NCI-H128 (cell line): Measurements from ENCODE around the gene UGCG.
"Not testable (repeated sequence)": the region's sequence is repeated elsewhere in the genome, so short reads cannot be mapped to it uniquely, and the experiment has no call there.

Experiments
- DNase-seq: peaks from one replicate; lab custom pipeline; 2025; ENCODE audit not compliant: unreplicated experiment; lab: John Stamatoyannopoulos, UW

The UGCG gene

DNA sequence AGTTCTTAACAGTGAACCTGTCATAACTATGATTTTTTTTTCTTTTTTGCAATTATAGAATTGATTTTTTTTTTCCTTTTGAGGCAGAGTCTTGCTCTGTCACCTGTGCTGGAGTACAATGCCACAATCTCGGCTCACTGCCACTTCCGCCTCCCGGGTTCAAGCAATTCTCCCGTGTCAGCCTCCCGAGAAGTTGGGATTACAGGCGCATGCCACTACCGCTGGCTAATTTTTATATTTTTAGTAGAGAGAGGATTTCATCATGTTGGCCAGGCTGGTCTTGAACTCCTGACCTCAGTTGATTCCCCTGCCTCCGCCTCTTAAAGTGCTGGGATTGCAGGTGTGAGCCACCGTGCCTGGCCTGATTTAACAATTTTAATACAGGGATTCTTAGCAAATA lies 21.4 kb downstream of the UGCG start:
- DNase-seq = no peak

GRCh38 chr9:111919875-111920274 lies 23.3 kb downstream of the UGCG start:
- no peak for DNase-seq

DNA sequence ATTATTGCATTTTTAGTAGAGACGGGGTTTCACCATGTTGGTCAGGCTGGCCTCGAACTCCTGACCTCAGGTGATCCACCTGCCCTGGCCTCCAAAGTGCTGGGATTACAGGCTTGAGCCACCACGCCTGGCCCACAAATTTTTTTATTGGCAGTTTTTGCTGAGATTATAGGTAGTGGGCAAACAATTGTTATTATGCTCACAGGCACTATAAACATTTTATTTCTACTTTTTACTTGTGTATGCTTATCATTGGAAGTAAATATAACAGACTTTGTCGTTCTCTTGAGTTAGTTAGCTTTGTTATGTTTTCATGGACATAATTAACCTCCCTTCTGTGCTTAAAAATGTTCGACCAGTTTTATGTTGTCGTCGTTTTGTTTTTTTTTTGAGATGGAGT lies 23.9 kb downstream of the UGCG start:
- no peak for DNase-seq

DNA sequence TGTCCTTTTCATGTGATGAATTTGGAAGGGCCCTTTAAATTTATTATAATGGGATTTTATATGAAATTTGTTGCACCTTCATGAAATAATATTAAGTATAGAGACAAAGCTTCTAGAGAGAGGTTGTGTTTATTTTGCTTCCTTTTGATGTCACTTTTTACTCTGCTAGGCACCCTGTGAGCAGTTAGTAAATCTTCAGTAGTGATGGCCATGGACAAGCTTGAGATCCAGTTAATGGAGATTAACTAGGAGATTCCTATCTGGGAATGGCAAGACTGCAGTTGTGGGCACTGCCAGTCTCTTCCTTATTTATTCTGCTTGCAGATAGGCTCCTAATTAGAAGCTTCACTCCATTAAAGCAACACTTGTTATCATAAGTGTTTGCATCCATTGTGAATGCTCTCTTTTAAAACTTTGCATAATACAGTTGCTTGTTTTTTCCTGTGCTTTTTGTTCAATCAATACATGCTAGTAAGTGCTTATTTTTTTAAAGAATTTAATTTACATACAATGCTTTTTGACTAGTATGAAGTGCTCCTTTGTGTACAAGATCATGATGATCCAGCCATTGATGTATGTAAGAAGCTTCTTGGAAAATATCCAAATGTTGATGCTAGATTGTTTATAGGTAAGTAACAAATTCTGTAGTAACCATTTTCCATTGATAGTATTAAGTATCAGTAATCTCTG lies 25.9 kb downstream of the UGCG start:
- no peak for DNase-seq

GRCh38 chr9:111924281-111924680 lies 27.7 kb downstream of the UGCG start:
- no peak for DNase-seq

DNA sequence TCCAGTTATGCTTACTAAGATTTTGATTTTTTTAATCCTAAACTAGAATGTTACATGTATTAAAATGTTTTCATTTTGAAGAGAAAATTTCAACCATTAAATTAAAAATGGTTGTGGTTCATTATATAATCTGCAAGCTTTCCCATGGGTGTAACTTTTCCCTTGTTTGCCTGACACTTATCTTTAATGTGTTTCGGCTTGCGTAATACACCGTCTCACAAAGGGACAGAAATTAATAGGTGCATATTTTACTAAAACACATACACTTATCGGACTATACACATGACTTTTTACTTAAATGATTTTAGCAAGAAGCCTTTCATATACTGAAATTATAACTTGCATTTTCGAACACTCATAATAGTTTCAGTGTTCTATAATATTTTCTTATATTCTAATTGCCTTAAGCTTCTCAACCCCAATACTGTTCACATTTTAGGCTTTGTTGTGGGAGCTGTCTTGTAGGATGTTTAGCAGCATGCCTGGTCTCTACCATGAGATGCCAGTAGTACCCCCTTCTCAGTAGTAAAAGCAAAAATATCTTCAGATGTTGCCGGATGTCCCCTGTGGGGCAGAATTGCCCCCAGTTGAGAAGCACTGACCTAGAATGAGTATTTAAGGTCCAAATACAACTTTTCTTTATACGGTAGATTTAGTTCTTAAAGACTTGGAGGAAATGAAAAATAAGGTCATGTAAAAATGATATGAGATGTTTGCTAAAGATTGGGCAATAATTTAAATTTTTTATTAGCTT lies 28.6 kb downstream of the UGCG start:
- DNase-seq = no peak

DNA sequence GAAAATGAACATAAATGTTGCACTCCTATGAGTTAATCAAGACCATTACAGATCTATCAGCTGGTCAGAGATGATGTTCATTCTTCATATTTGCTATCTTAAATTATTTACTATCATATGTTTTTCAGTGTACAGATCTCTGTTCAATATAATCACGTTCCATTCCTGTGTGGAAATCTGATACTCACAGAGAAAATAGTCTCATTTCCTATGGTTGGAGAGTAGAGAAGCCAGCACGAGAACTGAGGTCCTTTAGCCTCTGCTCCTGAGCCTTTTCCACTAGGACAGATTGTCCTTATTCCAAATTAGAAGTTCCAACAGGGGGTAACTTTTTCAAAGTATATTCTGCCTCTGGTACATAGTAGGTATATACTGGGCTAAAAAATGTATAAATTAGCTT lies 29.2 kb downstream of the UGCG start:
- no peak for DNase-seq

- DNase-seq = no peak
Observed at GRCh38 chr9:111926421-111926875, 29.8 kb downstream of the UGCG start.

GRCh38 chr9:111928359-111928720 lies 31.7 kb downstream of the UGCG start:
- no peak for DNase-seq

DNA sequence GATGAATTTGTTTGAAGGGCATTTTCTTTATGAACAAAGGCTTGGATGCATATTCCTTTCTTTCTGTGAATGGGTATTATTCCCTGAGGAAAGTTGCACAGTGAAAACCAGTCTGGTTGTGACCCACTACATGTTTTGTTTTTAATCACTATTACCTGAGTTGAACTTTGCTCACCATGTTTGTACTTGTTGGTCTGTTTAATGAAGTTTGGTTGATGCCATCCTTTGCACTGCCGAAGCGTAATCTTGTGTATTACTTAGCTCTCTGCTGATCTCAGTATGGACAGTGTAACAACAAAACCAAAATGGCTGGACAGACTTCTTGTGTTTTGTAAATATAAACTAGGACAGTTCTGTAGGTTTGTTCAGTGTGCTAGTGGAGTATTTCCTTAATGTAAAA lies 38.1 kb downstream of the UGCG start:
- no peak for DNase-seq

DNA sequence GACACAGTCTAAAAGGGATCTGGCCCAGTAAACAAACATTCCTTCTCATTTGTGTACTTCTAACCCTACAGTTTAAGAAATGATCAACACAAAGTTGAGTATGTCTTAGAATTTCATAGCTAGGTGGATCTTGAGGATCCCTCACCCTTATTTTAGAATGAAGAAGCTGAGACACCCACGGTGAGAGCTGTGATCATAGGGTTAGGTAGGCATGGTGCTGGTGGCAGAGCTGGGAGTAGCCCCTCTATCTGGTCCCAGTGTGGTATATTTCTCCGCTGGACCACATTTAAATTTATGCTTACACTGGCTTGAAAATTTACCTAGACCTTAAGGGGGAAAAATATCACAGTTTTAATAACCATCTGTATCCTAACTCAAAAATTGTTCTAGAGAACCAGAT lies 39.8 kb downstream of the UGCG start:
- DNase-seq = no peak

GRCh38 chr9:111937301-111937700 lies 40.7 kb downstream of the UGCG start:
- no peak for DNase-seq

- DNase-seq = no peak
Observed at GRCh38 chr9:111937781-111938426, 41.3 kb downstream of the UGCG start.

GRCh38 chr9:111938427-111938800 lies 41.8 kb downstream of the UGCG start:
- DNase-seq = no peak

- no peak for DNase-seq
Observed at GRCh38 chr9:111939322-111939721, 42.7 kb downstream of the UGCG start.

- DNase-seq = no peak
Observed at GRCh38 chr9:111940697-111941096, 44.1 kb downstream of the UGCG start.

DNA sequence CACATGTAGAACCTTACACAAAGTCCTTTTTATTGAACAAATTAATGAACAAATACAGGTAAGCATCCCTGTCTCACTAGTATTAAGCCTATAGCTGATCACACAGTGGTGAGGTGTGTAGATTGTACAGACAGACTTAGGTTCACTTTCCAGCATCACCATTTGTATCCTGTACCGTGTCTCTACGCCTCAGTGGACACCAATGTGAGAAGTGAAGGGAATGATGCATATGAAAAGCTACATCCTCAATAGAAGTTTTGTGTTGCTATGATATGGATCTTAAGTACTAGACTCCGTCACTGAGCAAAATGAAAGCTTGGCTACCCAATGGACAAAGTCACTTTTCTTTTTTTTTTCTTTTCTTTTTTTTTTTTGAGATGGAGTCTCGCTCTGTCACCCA lies 46.6 kb downstream of the UGCG start:
- DNase-seq = no peak

DNA sequence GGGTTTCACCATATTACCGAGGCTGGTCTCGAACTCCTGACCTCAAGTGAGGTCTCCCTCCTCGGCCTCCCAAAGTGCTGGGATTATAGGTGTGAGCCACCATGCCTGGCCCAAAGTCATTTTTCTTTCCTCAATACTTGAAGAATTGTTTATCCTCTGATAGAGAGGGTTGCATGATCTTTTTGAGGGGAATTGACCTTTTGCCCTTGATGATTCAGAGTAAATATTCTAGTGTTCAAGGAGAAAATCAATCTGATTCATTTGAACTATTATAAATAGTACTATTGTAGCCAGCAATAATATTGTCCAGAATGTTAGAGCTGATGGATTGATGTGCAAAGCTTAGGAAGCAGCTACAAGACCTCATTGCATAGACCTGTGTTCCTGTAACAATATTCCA lies 47.1 kb downstream of the UGCG start:
- DNase-seq = no peak

- DNase-seq = no peak
Observed at GRCh38 chr9:111944241-111944866, 47.7 kb downstream of the UGCG start.

- DNase-seq = no peak
Observed at GRCh38 chr9:111945216-111945615, 48.6 kb downstream of the UGCG start.

GRCh38 chr9:111948109-111948508 lies 51.5 kb downstream of the UGCG start:
- DNase-seq = not testable (repeated sequence)

DNA sequence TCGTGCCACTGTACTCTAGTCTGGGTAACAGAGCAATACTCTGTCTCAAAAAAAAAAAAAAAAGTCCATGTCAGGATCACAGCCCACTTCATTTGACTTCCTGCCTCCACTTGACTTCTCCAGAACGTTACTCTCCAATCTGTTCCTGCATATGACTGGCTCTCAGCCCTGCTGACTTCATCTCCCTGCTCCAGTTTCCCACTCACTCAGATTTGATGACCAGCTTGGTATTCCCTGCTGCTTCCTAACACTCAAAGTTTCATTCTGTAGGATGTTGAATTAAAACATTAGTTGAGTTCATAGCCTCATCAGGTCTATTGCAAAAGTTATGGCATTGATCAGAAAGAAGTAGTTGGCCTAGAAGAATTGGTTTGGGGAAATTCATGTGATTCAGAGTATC lies 52.3 kb downstream of the UGCG start:
- no peak for DNase-seq
